Osteoblast (primary cell): Measurements from ENCODE around the gene PPA2. TPM values are rescaled to one million over a fixed set of nuclear protein-coding genes. Genes with fewer than 3 reads are reported as not detected.

Experiments
- DNase-seq: peaks from one replicate; pipeline ENCODE4 v3.0.0; 2011; ENCODE audit warnings: low spot score, mixed read lengths; ENCODE audit not compliant: insufficient read length; ENCODE audit errors: missing footprints
- H2AFZ ChIP-seq: 2 replicates; pipeline ENCODE4 v1.6.0; 2011; ENCODE audit warnings: mild to moderate bottlenecking, low read length
- H3K27ac ChIP-seq: 2 replicates; pipeline ENCODE4 v1.5.1; 2011; ENCODE audit warnings: mild to moderate bottlenecking, low read depth, low read length, moderate library complexity
- H3K27me3 ChIP-seq: 2 replicates; pipeline ENCODE4 v1.6.0; 2012; ENCODE audit warnings: mild to moderate bottlenecking, control low read depth, inconsistent platforms, low read length, moderate library complexity; ENCODE audit not compliant: insufficient read depth
- H3K36me3 ChIP-seq: 2 replicates; pipeline ENCODE4 v1.5.1; 2011; ENCODE audit warnings: mild to moderate bottlenecking, low read length, control low read depth, moderate library complexity; ENCODE audit not compliant: insufficient read depth
- H3K4me1 ChIP-seq: 2 replicates; pipeline ENCODE4 v1.5.1; 2011; ENCODE audit warnings: mild to moderate bottlenecking, low read length, control low read depth, moderate library complexity; ENCODE audit not compliant: insufficient read depth
- H3K4me2 ChIP-seq: 2 replicates; pipeline ENCODE4 v1.6.0; 2011; ENCODE audit warnings: mild to moderate bottlenecking, low read length; ENCODE audit not compliant: insufficient read depth
- H3K4me3 ChIP-seq: fragments of 200-600 bp; sonication (generic); 3 replicates; pipeline ENCODE4 v1.5.1; 2012; ENCODE audit warnings: mild to moderate bottlenecking, low read length, inconsistent platforms; ENCODE audit not compliant: insufficient read depth
- H3K79me2 ChIP-seq: 2 replicates; pipeline ENCODE4 v1.6.0; 2012; ENCODE audit warnings: mild to moderate bottlenecking, low read length, control low read depth, inconsistent platforms; ENCODE audit not compliant: insufficient read depth
- H3K9me3 ChIP-seq: 2 replicates; pipeline ENCODE4 v1.5.1; 2011; ENCODE audit warnings: low read depth, low read length, control low read depth
- H4K20me1 ChIP-seq: 2 replicates; pipeline ENCODE4 v1.6.0; 2012; ENCODE audit warnings: mild to moderate bottlenecking, low read length, control low read depth; ENCODE audit not compliant: insufficient read depth
- CTCF ChIP-seq: IDR thresholded peaks from 2 replicates; pipeline ENCODE4 v1.5.1; 2011; ENCODE audit warnings: mild to moderate bottlenecking, low read depth, low read length, moderate library complexity; ENCODE audit errors: extremely low read depth
- total RNA-seq: library from RNA; depleted of rRNA; stranded (reverse); fragments of >200 nt; gene quantifications from 2 replicates; pipeline ENCODE4 v1.2.3, GENCODE V29; 2012

Gene PPA2
- total RNA-seq, 1 donor, result 67.0 TPM

DNA sequence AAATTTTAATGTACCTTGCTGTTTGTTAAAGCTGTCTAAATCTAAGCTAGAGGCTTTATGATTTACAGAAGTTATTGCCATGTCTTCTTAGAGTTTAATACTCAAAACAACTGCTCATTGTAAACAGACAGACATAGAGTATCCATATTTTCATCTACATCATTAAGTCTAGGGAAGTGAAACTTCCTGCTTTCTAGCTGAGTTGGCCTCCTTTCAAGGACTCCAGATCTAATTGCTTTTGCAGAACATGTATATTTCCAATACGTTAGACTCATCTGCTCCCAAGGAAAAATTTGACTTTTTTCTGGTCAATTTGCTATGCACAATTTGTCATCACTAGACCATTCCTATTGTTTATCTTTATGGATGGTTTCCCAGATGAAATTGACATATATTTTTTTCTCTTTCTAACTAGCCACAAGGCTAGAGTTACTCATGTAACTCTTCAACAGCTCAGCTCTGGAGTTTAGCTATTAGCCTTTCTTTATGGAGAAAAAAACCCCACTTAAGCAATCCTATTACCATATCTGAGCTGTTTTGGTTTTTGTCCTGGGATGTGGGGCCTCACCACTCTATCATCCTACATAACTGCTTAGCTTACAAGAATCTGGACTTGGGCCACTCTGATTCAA is 122.9 kb downstream of the PPA2 start:
- Histone ChIP-seq H4K20me1 (no peaks in the 10 kb centered on the region), H3K4me1 (no peaks in the 10 kb centered on the region), H3K9me3 (no peaks in the 10 kb centered on the region), H3K4me3 (no peak overlapping the region), H3K79me2 (no peaks in the 10 kb centered on the region), H2AFZ (no peak overlapping the region), H3K27ac (no peak overlapping the region), H3K4me2 (no peak overlapping the region), H3K36me3 (no peaks in the 10 kb centered on the region), H3K27me3 (no peaks in the 10 kb centered on the region)
- DNase-seq, result no peak
- no peak for TF ChIP-seq CTCF

- Histone ChIP-seq H3K4me1 (no peaks in the 10 kb centered on the region), H3K79me2 (no peaks in the 10 kb centered on the region), H3K27me3 (no peaks in the 10 kb centered on the region), H3K27ac (no peak overlapping the region), H3K4me3 (no peak overlapping the region), H3K4me2 (no peak overlapping the region), H2AFZ (no peak overlapping the region), H3K9me3 (no peaks in the 10 kb centered on the region), H4K20me1 (no peaks in the 10 kb centered on the region), H3K36me3 (no peaks in the 10 kb centered on the region)
- DNase-seq, result no peak
- no peak for TF ChIP-seq CTCF
These were observed 125.1 kb downstream of the PPA2 start for GRCh38 chr4:105348719-105349118.

GRCh38 chr4:105346869-105347268 is 127.0 kb downstream of the PPA2 start:
- no peak overlapping the region for H3K4me3 ChIP-seq
- no peaks in the 10 kb centered on the region for H3K9me3 ChIP-seq
- H2AFZ ChIP-seq, result no peak overlapping the region
- no peaks in the 10 kb centered on the region for H3K27me3 ChIP-seq
- H3K4me2 ChIP-seq, result no peak overlapping the region
- H3K79me2 ChIP-seq, result no peaks in the 10 kb centered on the region
- no peaks in the 10 kb centered on the region for H4K20me1 ChIP-seq
- H3K36me3 ChIP-seq, result no peaks in the 10 kb centered on the region
- no peaks in the 10 kb centered on the region for H3K4me1 ChIP-seq
- H3K27ac ChIP-seq, result no peak overlapping the region
- TF ChIP-seq CTCF, result no peak
- DNase-seq, result no peak

DNA sequence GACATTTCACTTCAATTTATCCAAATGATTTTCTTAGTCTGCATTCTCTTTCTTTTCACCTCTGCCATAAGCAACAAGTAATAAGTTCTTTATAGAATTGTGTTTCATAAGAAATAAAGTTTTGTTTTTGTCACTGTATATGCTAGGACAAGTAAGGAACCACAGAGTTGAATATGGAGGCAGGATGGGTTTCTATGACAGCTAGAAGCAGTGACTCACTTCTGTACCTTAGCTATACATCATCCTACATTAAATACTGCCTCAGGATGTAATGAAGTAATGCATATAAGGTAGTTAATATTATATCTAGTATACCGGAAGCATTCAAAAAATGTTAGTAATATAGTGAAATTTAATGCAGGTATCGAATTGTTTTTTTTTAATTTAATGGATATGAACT is 128.0 kb downstream of the PPA2 start:
- no peaks in the 10 kb centered on the region for H4K20me1 ChIP-seq

More for the DNA sequence above, 128.0 kb downstream of the PPA2 start:
- no peaks in the 10 kb centered on the region for H3K27me3 ChIP-seq
- no peak overlapping the region for H3K27ac ChIP-seq
- no peak overlapping the region for H3K4me2 ChIP-seq
- no peak overlapping the region for H2AFZ ChIP-seq
- no peak for TF ChIP-seq CTCF
- H3K4me1 ChIP-seq, result no peaks in the 10 kb centered on the region
- H3K79me2 ChIP-seq, result no peaks in the 10 kb centered on the region
- no peak overlapping the region for H3K4me3 ChIP-seq
- no peaks in the 10 kb centered on the region for H3K36me3 ChIP-seq
- no peaks in the 10 kb centered on the region for H3K9me3 ChIP-seq
- DNase-seq, result no peak
